HG03103 (cell line): Measurements from ENCODE around the gene IFNAR1.

Experiments
- ATAC-seq: cut with Tn5 transposase; IDR thresholded peaks from one replicate; pipeline ENCODE4 v1.9.1; 2021; ENCODE audit warnings: low read depth; ENCODE audit not compliant: unreplicated experiment

Gene IFNAR1

DNA sequence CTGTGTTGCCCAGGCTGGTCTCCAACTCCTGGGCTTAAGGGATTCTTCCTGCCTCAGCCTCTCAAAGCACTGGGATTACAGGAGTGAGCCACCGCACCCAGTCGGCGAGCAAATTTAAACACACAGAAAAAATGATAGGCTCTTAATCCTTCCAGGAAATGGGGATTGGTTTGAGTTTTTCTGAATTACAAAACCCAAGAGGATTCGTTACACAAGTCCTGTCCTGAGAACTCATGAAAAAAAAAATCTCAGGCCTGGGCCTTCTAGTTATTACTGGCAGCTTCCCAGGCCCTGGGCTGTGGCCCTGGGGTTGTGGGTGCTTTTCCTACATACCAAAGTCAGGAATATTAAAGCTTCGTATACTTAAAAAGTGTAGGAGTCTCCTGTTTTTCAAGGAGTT, 72.2 kb downstream of the IFNAR1 start:
- no peak for ATAC-seq

DNA sequence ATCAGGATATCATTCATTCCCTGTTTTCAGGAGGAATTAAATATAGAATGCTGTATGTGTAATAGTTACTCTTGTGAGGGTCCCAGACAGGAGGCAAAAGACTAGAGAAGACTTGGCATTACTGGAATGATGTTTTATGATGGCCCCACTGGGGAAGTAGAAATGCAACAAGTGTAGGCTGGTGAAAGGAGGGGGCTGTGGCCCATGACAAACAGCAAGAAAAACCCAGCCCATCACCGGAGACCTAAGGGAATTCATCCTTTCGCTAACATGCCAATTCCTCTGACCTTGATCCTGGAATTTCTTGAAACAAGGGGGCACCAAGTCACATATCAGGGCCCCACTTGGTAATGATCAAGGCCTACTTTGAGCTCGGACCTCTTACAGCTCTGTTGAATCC, 72.9 kb downstream of the IFNAR1 start:
- no peak for ATAC-seq

DNA sequence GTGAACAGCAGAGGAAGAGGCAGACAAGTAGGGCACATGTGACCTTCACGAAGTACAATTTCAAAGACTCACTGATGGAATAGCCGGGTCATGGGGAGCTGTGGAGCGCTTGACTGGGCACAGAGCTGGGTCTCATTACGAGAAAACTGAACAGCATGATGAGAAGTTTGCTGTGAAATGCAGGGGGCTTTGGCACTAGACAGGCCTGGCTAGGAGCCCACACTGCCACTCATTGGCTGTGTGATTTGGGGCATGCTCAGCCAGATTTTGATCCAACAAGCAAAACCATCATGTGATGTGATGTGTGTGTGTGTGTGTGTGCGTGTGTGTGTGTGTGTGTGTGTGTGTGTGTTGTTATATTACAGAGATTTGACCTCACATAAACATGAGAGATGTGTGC, 73.6 kb downstream of the IFNAR1 start:
- ATAC-seq = no peak

DNA sequence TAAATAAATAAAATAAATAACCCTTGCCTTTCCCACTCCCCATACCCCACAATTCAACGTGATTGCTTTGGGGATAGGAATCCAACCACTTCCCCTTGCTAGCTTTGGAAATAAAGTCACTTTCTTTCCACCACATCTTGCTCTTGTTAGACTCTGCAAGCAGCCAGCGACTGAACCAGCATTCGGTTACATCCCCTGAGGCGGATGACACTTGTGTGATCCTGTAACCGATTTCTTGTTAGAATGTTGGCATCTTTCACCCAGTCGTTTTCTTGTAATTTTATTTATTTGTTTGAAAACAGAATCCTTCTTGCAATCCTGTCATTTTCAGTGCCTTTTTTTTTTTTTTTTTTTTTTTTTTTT, 76.8 kb downstream of the IFNAR1 start:
- ATAC-seq = no peak

DNA sequence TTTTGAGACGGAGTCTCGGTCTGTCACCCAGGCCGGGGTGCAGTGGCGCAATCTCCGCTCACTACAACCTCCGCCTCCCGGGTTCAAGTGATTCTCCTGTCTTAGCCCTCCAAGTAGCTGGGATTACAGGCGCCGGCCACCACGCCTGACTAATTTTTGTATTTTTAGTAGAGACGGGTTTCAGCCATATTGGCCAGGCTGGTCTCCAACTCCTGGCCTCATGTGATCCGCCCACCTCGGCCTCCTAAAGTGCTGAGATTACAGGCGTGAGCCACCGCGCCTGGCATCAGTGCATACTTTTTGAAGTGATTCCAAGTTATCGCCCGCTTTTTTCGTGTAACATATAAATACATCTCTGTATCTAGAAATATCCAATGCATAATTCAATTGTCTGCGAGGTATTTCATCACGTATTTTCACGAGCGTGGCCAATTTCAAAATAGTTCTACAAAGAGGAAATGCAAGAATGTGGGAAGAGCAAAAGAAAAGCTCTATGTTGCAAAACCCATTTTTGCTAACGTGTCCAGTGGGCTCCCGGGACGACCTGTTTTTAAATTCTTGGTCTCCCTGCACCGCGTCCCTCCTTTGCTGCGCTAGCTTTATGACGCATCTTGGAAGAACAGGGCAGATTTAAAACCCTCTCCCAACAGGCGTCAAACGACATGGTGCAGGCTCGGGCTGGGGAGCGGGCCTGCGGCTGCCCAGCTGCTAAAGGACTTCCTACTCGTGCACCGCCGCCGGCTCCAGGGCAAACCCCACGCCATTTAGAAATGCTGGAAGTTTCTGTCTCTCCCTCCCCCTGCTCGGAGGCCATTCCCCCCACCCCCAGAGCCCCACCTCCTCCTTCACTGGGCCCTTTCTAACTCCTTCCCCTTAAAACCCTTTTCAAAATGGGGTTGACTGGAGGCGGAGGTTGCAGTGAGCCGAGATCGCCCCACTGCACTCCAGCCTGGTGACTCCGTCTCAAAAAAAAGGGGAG, 77.5 kb downstream of the IFNAR1 start:
- ATAC-seq = no peak

DNA sequence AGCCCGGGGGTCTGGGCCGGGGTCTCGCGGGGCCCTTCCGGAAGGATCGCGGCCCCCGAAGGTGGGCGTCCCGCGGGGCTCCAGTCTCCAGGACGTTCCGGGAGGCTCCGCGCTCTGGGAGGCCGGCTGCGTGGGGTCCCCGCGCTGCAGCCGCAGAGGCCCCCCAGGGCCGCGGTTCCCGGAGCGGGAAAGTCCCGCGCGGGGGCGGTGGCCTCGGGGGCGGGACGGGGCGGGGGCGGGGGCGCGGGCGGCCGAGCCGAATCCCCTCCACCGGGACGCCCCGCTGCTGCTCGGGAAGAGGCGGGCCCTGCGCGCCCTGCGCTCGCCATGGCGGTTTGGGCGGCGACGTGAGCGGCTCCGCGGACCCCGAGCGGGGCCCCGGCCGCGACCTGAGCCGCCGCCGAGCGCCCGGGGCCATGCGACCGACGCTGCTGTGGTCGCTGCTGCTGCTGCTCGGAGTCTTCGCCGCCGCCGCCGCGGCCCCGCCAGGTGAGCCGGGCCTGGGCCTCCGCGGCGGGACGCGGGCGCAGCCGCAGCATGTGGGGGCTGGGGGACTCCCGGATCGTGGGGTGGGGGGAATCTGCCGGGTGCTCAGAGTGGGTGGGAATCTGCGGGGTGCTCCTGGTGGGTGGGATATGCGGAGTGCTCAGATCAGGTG, 78.5 kb downstream of the IFNAR1 start, which contains the start of gene IFNGR2:
TSS of gene IFNGR2 (plus strand) at position 286 of the 658 bp plus-strand sequence. CDS start at position 417, 131 bp downstream.
- ATAC-seq = no peak

DNA sequence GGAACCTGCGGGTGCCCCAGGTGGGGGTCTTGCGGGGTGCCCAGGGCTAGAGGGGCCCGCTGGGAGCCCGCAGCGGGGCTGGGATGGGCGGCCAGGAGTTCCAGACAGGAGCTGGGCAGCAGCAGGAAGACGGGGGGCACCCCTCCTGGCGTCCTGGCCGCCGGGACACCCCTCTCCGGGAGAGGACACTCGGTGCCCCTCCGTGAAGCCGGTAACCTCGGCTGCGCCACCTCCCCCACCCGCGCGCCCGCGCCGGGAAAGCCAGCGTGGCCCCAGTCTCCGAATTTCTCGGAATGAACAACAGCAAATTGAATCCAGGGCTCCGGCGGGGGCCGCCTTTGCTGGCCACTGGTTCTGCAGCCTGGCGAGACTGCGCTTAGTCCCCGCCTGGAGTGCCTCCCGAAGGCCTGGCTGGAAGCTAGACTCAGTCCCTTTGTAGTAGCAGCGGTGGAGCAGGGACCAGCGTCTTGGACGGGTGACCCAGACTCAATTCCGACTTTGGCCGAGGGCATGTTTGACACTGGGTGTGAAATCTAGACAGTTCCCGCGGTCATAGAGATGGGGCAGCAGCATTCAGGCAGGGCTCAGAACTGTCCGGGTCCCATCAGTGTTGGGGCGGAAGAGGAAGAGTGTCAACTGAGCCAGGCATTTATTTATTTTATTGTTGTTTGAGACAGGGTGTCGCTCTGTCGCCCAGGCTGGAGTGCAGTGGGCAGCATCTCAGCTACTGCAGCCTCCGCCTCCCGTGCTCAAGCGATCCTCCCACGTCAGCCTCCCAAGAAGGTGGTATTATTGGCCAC, 79.2 kb downstream of the IFNAR1 start:
- no peak for ATAC-seq

DNA sequence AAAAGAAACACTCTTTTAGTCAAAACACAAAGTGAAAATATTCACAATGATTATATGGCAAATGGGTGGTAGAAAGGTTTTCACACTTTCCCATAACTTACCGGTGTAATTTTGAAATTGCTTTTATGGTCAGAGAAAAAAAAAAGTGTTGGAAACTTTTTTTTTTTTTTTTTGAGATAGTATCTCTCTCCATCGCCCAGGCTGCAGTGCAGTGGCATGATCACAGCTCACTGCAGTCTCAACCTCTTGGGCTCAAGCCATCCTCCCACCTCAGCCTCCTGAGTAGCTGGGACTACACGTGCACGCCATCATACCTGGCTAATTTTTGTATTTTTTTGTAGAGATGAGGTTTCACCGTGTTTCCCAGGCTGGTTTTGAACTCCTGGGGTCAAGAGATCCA, 81.7 kb downstream of the IFNAR1 start:
- ATAC-seq = no peak
